Measurements from ENCODE around the gene THOC6. TPM values are rescaled to one million over a fixed set of nuclear protein-coding genes. Genes with fewer than 3 reads are reported as not detected.

THOC6 gene
- 31.8 and 32.5 TPM in 2 replicates for polyA plus RNA-seq (2011; rRNA removed)
- polyA plus RNA-seq (2012; cell fraction: cytosol; rRNA removed) = 72.2 and 84.2 TPM in 2 replicates
- polyA plus RNA-seq (2012; cell fraction: nucleus; rRNA removed) = 171 and 186 TPM in 2 replicates
- polyA plus RNA-seq (2017; fragmentation: RNase III; extraction: RNeasy Plus Mini Kit Qiagen cat#74134 plus additional on column Dnase treatment) = 48.7 to 56.5 TPM (median 53.2 TPM) in 3 replicates
- 41.4 and 51.4 TPM in 2 replicates for polyA minus RNA-seq (2011; rRNA and poly(A)+ RNA removed)

DNA sequence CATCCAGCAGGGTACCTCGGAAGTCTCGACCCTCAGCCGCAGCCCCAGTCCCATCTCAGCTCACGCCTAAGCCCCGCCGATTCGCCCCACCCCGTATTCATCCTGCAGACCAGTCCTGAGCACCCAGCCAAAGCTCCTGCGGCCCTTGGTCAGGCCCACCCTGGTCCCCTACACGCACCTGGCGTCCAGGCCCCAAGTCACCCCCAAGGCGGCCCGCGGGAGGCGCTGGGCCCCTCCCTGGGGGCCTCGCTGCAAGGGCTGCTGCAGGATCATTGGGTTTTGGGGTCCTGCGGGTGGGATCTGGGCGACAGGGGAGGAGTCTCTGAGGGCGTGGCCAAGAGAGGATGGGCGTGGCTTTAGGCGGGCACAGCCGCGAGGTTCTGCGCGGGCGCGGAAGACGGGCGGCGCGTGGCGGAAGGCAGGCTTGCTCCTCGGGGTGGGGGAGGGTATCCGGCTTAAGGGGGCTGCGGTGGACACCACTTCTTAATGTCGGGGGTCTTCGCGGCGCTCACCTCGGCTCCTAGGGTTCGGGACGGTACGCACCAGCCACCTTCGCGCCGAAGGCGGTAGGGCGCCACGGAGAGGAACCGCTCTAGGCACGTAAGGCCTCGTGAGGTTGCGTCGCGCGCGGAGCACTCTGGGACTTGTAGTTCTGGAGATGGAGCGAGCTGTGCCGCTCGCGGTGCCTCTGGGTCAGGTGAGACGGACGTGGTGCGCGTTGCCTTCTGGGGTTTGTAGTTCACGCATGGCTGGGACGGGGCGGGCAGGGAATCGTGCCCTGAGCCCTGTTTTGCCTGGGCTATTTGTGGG, at the start of gene THOC6, which contains the start of gene HCFC1R1:
THOC6 (plus strand) TSS at position 367 of the 810 bp plus-strand sequence; CDS start at position 659, 292 bp downstream.
HCFC1R1 (minus strand) TSS at position 274 of the 810 bp plus-strand sequence; CDS start at position 273, 1 bp downstream.
- Histone ChIP-seq H3K27ac (peak within 1 kb of the TSS; percentile 98 to 100), H3K4me1 (peaks cover 34% of the 10 kb centered on the region), H3K4me2 (peak within 1 kb of the TSS; percentile 89), H3K4me3 (peak within 1 kb of the TSS; percentile 93), H3K9me3 (no peaks in the 10 kb centered on the region)
- FAIRE-seq = peak; percentile 89
- peak; percentile 83 to 99 for DNase-seq (ENCODE audit: low read depth in 1 of 2, low spot score in 1 of 2)
- CTCF ChIA-PET = interaction anchor here (0.6 to 11.0 kb wide), 11 partner anchors 7 to 126 kb away, joined by 3 to 214 read pairs (median 5); partner anchors contain the start of genes BICDL2 and CLDN9
- under 1% methylated on average over 28 of the region's 69 CpGs for WGBS (ENCODE audit: missing lambda C conversion rate)
- POLR2A ChIA-PET = interaction anchor here (0.6 to 6.2 kb wide), 9 partner anchors 8 to 85 kb away, joined by 3 to 107 read pairs (median 5); partner anchors contain the start of gene MMP25
- peak; percentile 17 to 63 for ATAC-seq
- TF ChIP-seq ZFP36 (IDR thresholded peaks at IDR 0.05; ENCODE audit: borderline replicate concordance, partially characterized antibody) (no peak), SREBF2 (IDR thresholded peaks at IDR 0.05) (no peak), RARB (CRISPR knock-in tag; IDR thresholded peaks at IDR 0.05) (peak; percentile 99), CBX8 (IDR thresholded peaks at IDR 0.05) (no peak), CBX2 (IDR thresholded peaks at IDR 0.05; ENCODE audit: borderline replicate concordance, low read depth) (no peak), JUNB (IDR thresholded peaks at IDR 0.05) (no peak), MYC (IDR thresholded peaks at IDR 0.05; ENCODE audit: borderline replicate concordance, low read length) (no peak; the same call in none of the 2 replicates), HDAC2 (IDR thresholded peaks at IDR 0.05) (no peak), POLR2AphosphoS2 (conservative IDR thresholded peaks at IDR 0.05; ENCODE audit: low read length) (peak; percentile 100), MAZ (IDR thresholded peaks at IDR 0.05; ENCODE audit: borderline replicate concordance, low read depth, low read length) (no peak; the same call in 1 of the 2 replicates), ZC3H11A (IDR thresholded peaks at IDR 0.05) (no peak; the same call in 1 of the 2 replicates), RNF2 (IDR thresholded peaks at IDR 0.05; ENCODE audit: borderline replicate concordance, low read depth) (no peak), JUN (IDR thresholded peaks at IDR 0.05) (peak in 1 of 2 experiments; percentile 96; a peak in 4 of 5 replicates), EHMT2 (IDR thresholded peaks at IDR 0.05; ENCODE audit: low read depth) (no peak), ESRRA (IDR thresholded peaks at IDR 0.05; ENCODE audit: borderline replicate concordance, low read length) (peak; percentile 57; the same call in 1 of the 2 replicates), FOXS1 (CRISPR knock-in tag; IDR thresholded peaks at IDR 0.05) (no peak; the same call in 1 of the 2 replicates), HOXB5 (CRISPR knock-in tag; IDR thresholded peaks at IDR 0.05) (peak; percentile 86), RFX5 (IDR thresholded peaks at IDR 0.05) (no peak), RAD21 (conservative IDR thresholded peaks at IDR 0.05 in 1 of 2, IDR thresholded peaks at IDR 0.05 in 1 of 2) (no peak), CHD2 (IDR thresholded peaks at IDR 0.05; ENCODE audit: low read length, partially characterized antibody) (peak; percentile 71), ZNF302 (CRISPR knock-in tag; IDR thresholded peaks at IDR 0.05) (no peak), RCOR1 (IDR thresholded peaks at IDR 0.05; ENCODE audit: low read depth, low read length) (0 out of 2 replicates have a peak, but pooled peaks have one; percentile 11), EP300 (IDR thresholded peaks at IDR 0.05) (0 out of 5 replicates have a peak, but pooled peaks of 1 of the 2 experiments have one; percentile 16), BHLHE40 (IDR thresholded peaks at IDR 0.05; ENCODE audit: low read depth, low read length) (no peak), NPAS2 (CRISPR knock-in tag; IDR thresholded peaks at IDR 0.05; ENCODE audit: borderline replicate concordance) (no peak)
- TF ChIP-seq, protein P1, sequence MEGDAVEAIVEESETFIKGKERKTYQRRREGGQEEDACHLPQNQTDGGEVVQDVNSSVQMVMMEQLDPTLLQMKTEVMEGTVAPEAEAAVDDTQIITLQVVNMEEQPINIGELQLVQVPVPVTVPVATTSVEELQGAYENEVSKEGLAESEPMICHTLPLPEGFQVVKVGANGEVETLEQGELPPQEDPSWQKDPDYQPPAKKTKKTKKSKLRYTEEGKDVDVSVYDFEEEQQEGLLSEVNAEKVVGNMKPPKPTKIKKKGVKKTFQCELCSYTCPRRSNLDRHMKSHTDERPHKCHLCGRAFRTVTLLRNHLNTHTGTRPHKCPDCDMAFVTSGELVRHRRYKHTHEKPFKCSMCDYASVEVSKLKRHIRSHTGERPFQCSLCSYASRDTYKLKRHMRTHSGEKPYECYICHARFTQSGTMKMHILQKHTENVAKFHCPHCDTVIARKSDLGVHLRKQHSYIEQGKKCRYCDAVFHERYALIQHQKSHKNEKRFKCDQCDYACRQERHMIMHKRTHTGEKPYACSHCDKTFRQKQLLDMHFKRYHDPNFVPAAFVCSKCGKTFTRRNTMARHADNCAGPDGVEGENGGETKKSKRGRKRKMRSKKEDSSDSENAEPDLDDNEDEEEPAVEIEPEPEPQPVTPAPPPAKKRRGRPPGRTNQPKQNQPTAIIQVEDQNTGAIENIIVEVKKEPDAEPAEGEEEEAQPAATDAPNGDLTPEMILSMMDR (IDR thresholded peaks at IDR 0.05) = no peak
- TF ChIP-seq, protein P2, sequence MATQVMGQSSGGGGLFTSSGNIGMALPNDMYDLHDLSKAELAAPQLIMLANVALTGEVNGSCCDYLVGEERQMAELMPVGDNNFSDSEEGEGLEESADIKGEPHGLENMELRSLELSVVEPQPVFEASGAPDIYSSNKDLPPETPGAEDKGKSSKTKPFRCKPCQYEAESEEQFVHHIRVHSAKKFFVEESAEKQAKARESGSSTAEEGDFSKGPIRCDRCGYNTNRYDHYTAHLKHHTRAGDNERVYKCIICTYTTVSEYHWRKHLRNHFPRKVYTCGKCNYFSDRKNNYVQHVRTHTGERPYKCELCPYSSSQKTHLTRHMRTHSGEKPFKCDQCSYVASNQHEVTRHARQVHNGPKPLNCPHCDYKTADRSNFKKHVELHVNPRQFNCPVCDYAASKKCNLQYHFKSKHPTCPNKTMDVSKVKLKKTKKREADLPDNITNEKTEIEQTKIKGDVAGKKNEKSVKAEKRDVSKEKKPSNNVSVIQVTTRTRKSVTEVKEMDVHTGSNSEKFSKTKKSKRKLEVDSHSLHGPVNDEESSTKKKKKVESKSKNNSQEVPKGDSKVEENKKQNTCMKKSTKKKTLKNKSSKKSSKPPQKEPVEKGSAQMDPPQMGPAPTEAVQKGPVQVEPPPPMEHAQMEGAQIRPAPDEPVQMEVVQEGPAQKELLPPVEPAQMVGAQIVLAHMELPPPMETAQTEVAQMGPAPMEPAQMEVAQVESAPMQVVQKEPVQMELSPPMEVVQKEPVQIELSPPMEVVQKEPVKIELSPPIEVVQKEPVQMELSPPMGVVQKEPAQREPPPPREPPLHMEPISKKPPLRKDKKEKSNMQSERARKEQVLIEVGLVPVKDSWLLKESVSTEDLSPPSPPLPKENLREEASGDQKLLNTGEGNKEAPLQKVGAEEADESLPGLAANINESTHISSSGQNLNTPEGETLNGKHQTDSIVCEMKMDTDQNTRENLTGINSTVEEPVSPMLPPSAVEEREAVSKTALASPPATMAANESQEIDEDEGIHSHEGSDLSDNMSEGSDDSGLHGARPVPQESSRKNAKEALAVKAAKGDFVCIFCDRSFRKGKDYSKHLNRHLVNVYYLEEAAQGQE (IDR thresholded peaks at IDR 0.05) = 0 out of 2 replicates have a peak, but pooled peaks have one; percentile 28
- TF ChIP-seq, protein P3, sequence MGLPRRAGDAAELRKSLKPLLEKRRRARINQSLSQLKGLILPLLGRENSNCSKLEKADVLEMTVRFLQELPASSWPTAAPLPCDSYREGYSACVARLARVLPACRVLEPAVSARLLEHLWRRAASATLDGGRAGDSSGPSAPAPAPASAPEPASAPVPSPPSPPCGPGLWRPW (IDR thresholded peaks at IDR 0.05) = no peak
- TF ChIP-seq, protein P4, sequence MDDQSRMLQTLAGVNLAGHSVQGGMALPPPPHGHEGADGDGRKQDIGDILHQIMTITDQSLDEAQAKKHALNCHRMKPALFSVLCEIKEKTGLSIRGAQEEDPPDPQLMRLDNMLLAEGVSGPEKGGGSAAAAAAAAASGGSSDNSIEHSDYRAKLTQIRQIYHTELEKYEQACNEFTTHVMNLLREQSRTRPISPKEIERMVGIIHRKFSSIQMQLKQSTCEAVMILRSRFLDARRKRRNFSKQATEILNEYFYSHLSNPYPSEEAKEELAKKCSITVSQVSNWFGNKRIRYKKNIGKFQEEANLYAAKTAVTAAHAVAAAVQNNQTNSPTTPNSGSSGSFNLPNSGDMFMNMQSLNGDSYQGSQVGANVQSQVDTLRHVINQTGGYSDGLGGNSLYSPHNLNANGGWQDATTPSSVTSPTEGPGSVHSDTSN (IDR thresholded peaks at IDR 0.05) = peak; percentile 58
- TF ChIP-seq, protein P5, sequence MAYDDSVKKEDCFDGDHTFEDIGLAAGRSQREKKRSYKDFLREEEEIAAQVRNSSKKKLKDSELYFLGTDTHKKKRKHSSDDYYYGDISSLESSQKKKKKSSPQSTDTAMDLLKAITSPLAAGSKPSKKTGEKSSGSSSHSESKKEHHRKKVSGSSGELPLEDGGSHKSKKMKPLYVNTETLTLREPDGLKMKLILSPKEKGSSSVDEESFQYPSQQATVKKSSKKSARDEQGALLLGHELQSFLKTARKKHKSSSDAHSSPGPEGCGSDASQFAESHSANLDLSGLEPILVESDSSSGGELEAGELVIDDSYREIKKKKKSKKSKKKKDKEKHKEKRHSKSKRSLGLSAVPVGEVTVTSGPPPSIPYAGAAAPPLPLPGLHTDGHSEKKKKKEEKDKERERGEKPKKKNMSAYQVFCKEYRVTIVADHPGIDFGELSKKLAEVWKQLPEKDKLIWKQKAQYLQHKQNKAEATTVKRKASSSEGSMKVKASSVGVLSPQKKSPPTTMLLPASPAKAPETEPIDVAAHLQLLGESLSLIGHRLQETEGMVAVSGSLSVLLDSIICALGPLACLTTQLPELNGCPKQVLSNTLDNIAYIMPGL (CRISPR knock-in tag; IDR thresholded peaks at IDR 0.05; ENCODE audit: borderline replicate concordance) = peak; percentile 93
